ENCODE data around the gene SERPINA9.
"Not testable (repeated sequence)": the region's sequence is repeated elsewhere in the genome, so short reads cannot be mapped to it uniquely, and the experiment has no call there.

The SERPINA9 gene

GRCh38 chr14:94486883-94487282, 10.9 kb upstream of the SERPINA9 start:
- DNase-seq (ENCODE audit: extremely low read depth, low read depth) = no peak
- TF ChIP-seq, protein P1, sequence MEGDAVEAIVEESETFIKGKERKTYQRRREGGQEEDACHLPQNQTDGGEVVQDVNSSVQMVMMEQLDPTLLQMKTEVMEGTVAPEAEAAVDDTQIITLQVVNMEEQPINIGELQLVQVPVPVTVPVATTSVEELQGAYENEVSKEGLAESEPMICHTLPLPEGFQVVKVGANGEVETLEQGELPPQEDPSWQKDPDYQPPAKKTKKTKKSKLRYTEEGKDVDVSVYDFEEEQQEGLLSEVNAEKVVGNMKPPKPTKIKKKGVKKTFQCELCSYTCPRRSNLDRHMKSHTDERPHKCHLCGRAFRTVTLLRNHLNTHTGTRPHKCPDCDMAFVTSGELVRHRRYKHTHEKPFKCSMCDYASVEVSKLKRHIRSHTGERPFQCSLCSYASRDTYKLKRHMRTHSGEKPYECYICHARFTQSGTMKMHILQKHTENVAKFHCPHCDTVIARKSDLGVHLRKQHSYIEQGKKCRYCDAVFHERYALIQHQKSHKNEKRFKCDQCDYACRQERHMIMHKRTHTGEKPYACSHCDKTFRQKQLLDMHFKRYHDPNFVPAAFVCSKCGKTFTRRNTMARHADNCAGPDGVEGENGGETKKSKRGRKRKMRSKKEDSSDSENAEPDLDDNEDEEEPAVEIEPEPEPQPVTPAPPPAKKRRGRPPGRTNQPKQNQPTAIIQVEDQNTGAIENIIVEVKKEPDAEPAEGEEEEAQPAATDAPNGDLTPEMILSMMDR (IDR thresholded peaks at IDR 0.05; ENCODE audit: low read depth, low read length) = no peak

- DNase-seq (ENCODE audit: extremely low read depth, low read depth) = peak; percentile 18
- TF ChIP-seq, protein P1 (IDR thresholded peaks at IDR 0.05; ENCODE audit: low read depth, low read length) = no peak; the same call in none of the 2 replicates
These were observed 10.2 kb upstream of the SERPINA9 start for GRCh38 chr14:94485944-94486841.

DNA sequence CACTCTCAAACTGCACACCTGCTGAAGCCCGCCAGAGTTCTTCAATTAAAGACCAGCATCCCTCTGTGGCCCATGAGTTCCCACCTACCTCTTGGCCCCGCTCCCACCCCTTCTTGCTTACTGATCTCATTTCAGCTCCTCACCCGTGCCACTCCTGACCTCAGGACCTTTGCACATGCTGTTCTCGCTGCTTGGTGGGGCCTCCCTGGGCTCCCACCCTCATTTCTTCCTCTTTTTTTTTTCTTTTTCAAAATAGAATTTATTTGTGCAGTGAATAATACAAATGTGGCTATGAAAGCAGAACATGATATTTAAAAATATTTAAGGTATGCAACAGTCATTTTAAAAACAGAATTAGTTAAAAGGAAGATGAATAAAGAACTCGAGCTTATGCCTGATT, 8.5 kb upstream of the SERPINA9 start:
- DNase-seq (ENCODE audit: extremely low read depth, low read depth) = no peak
- TF ChIP-seq, protein P1 (IDR thresholded peaks at IDR 0.05; ENCODE audit: low read depth, low read length) = no peak

GRCh38 chr14:94483729-94484275, 7.8 kb upstream of the SERPINA9 start:
- TF ChIP-seq, protein P1 (IDR thresholded peaks at IDR 0.05; ENCODE audit: low read depth, low read length) = no peak
- DNase-seq (ENCODE audit: extremely low read depth, low read depth) = no peak

DNA sequence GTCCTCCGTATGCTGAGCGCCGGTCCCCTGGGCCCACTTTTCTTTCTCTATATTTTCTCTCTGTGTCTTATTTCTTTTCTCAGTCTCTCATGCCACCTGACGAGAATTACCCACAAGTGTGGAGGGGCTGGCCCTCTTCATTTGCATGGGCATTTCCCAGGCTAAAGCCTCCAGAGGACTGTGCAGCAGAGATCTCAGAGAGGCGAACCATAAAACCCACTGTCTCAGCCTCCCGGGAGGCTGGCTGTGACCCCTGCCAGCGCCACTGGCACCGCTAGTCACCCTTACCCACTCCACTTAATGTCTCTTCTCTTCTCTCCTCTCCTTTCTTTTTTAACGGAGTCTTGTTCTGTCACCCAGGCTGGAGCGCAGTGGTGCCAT, 7.1 kb upstream of the SERPINA9 start:
- no peak for DNase-seq (ENCODE audit: extremely low read depth, low read depth)
- TF ChIP-seq, protein P1 (IDR thresholded peaks at IDR 0.05; ENCODE audit: low read depth, low read length) = no peak

- DNase-seq (ENCODE audit: extremely low read depth, low read depth) = not testable (repeated sequence)
These were observed 6.4 kb upstream of the SERPINA9 start for GRCh38 chr14:94482132-94483070.

- TF ChIP-seq, protein P1 (IDR thresholded peaks at IDR 0.05; ENCODE audit: low read depth, low read length) = no peak
- DNase-seq (ENCODE audit: extremely low read depth, low read depth) = no peak
These were observed 5.6 kb upstream of the SERPINA9 start for GRCh38 chr14:94481468-94482131.
